ENCODE measurements around the gene FARP2. TPM values are rescaled to one million over a fixed set of nuclear protein-coding genes. Genes with fewer than 3 reads are reported as not detected.

The FARP2 gene
- total and polyA plus RNA-seq, 2 of the 13 experiments (the other 11 are each of a cell fraction or from before 2014, with no cell fraction given), result 28.0 to 45.4 TPM

GRCh38 chr2:241354668-241355658, 1.1 kb upstream of the FARP2 start (continued):
- no peak for TF ChIP-seq GATA4 (IDR thresholded peaks at IDR 0.05; ENCODE audit: borderline replicate concordance, low read depth)
- no peak for TF ChIP-seq HNRNPL (IDR thresholded peaks at IDR 0.05; ENCODE audit: low read depth, low read length)
- TF ChIP-seq, protein P1, sequence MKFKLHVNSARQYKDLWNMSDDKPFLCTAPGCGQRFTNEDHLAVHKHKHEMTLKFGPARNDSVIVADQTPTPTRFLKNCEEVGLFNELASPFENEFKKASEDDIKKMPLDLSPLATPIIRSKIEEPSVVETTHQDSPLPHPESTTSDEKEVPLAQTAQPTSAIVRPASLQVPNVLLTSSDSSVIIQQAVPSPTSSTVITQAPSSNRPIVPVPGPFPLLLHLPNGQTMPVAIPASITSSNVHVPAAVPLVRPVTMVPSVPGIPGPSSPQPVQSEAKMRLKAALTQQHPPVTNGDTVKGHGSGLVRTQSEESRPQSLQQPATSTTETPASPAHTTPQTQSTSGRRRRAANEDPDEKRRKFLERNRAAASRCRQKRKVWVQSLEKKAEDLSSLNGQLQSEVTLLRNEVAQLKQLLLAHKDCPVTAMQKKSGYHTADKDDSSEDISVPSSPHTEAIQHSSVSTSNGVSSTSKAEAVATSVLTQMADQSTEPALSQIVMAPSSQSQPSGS (CRISPR knock-in tag; IDR thresholded peaks at IDR 0.05), result no peak
- TF ChIP-seq, protein P2, sequence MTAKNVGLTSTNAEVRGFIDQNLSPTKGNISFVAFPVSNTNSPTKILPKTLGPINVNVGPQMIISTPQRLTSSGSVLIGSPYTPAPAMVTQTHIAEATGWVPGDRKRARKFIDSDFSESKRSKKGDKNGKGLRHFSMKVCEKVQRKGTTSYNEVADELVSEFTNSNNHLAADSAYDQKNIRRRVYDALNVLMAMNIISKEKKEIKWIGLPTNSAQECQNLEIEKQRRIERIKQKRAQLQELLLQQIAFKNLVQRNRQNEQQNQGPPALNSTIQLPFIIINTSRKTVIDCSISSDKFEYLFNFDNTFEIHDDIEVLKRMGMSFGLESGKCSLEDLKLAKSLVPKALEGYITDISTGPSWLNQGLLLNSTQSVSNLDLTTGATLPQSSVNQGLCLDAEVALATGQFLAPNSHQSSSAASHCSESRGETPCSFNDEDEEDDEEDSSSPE (CRISPR knock-in tag; IDR thresholded peaks at IDR 0.05), result peak; percentile 54
- peak; percentile 29; the same call in 1 of the 2 replicates for TF ChIP-seq ZNF614 (CRISPR knock-in tag; IDR thresholded peaks at IDR 0.05; ENCODE audit: borderline replicate concordance)
- no peak for TF ChIP-seq SRSF9 (IDR thresholded peaks at IDR 0.05; ENCODE audit: borderline replicate concordance, insufficient read depth, low read depth, low read length, poor library complexity, severe bottlenecking)
- TF ChIP-seq ZNF781 (CRISPR knock-in tag; IDR thresholded peaks at IDR 0.05; ENCODE audit: borderline replicate concordance, not compliant biosample characterization), result peak; percentile 80
- TF ChIP-seq YEATS4 (CRISPR knock-in tag; IDR thresholded peaks at IDR 0.05; ENCODE audit: borderline replicate concordance), result peak; percentile 54; the same call in 1 of the 2 replicates
- TF ChIP-seq SUZ12 (IDR thresholded peaks at IDR 0.05; ENCODE audit: low read depth, low read length), result no peak
- TF ChIP-seq, protein P3, sequence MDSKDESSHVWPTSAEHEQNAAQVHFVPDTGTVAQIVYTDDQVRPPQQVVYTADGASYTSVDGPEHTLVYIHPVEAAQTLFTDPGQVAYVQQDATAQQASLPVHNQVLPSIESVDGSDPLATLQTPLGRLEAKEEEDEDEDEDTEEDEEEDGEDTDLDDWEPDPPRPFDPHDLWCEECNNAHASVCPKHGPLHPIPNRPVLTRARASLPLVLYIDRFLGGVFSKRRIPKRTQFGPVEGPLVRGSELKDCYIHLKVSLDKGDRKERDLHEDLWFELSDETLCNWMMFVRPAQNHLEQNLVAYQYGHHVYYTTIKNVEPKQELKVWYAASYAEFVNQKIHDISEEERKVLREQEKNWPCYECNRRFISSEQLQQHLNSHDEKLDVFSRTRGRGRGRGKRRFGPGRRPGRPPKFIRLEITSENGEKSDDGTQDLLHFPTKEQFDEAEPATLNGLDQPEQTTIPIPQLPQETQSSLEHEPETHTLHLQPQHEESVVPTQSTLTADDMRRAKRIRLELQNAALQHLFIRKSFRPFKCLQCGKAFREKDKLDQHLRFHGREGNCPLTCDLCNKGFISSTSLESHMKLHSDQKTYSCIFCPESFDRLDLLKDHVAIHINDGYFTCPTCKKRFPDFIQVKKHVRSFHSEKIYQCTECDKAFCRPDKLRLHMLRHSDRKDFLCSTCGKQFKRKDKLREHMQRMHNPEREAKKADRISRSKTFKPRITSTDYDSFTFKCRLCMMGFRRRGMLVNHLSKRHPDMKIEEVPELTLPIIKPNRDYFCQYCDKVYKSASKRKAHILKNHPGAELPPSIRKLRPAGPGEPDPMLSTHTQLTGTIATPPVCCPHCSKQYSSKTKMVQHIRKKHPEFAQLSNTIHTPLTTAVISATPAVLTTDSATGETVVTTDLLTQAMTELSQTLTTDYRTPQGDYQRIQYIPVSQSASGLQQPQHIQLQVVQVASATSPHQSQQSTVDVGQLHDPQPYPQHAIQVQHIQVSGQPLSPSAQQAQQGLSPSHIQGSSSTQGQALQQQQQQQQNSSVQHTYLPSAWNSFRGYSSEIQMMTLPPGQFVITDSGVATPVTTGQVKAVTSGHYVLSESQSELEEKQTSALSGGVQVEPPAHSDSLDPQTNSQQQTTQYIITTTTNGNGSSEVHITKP (CRISPR knock-in tag; IDR thresholded peaks at IDR 0.05; ENCODE audit: low read depth), result no peak
- no peak for TF ChIP-seq BCL6 (CRISPR knock-in tag; IDR thresholded peaks at IDR 0.05)
- TF ChIP-seq ZBTB8A (CRISPR knock-in tag; IDR thresholded peaks at IDR 0.05; ENCODE audit: borderline replicate concordance, low read depth), result no peak
- TF ChIP-seq HOXA7 (CRISPR knock-in tag; IDR thresholded peaks at IDR 0.05), result no peak
- TF ChIP-seq ZNF329 (CRISPR knock-in tag; IDR thresholded peaks at IDR 0.05; ENCODE audit: low read depth), result no peak
- no peak for TF ChIP-seq ZNF790 (CRISPR knock-in tag; IDR thresholded peaks at IDR 0.05; ENCODE audit: borderline replicate concordance)
- TF ChIP-seq CBX2 (IDR thresholded peaks at IDR 0.05; ENCODE audit: low read depth, low read length), result no peak
- no peak for TF ChIP-seq CBX2 (CRISPR knock-in tag; IDR thresholded peaks at IDR 0.05; ENCODE audit: low read depth)
- TF ChIP-seq, protein P4, sequence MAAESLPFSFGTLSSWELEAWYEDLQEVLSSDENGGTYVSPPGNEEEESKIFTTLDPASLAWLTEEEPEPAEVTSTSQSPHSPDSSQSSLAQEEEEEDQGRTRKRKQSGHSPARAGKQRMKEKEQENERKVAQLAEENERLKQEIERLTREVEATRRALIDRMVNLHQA (CRISPR knock-in tag; IDR thresholded peaks at IDR 0.05), result no peak
- no peak for TF ChIP-seq JUNB (CRISPR knock-in tag; IDR thresholded peaks at IDR 0.05; ENCODE audit: borderline replicate concordance)
- TF ChIP-seq SATB2 (CRISPR knock-in tag; IDR thresholded peaks at IDR 0.05), result no peak
- TF ChIP-seq ATRX (CRISPR knock-in tag; IDR thresholded peaks at IDR 0.05; ENCODE audit: borderline replicate concordance), result no peak
- TF ChIP-seq SMYD3 (CRISPR knock-in tag; IDR thresholded peaks at IDR 0.05), result no peak
- no peak for TF ChIP-seq HOXA3 (CRISPR knock-in tag; IDR thresholded peaks at IDR 0.05)

Data from HepG2 (cell line).